Stimulated activated CD4-positive, alpha-beta T cell treated with anti-CD3 and anti-CD28 coated beads, Interleukin-15, amount 100 ng/mL, for 1 hour (primary cell): Measurements from ENCODE around the gene GJC1.

Experiments used
- DNase-seq, 2 donors: peaks; one replicate each; pipeline ENCODE4 v3.0.0-alpha.2; 2020; ENCODE audit warnings: low read depth in 1 of 2, low spot score in 1 of 2

Gene GJC1

GRCh38 chr17:44804302-44805089, 25.6 kb downstream of the GJC1 start:
- DNase-seq = no peak

- no peak for DNase-seq
Measured at GRCh38 chr17:44801880-44802279, 28.2 kb downstream of the GJC1 start.

GRCh38 chr17:44798356-44798755, 31.7 kb downstream of the GJC1 start:
- DNase-seq = no peak

DNA sequence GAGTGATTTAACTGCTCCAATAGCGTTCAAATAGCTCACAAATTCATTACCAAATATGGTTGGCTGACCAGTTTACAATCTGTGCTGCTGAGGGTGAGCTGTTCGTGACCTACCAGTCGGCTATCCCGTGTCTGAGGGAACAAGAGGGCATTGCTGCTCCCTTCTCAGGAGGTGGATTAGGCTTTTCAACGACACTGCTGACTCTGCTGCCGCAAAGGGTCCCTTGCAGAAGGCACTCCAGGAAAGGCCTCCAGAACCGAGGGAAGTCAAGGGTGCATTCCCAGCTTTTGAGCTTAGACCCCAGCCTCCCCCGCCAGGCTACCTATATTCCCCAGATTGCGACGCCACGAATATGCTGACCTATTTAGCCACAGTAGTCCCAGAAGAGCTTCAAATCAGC, 32.3 kb downstream of the GJC1 start:
- DNase-seq = no peak

DNA sequence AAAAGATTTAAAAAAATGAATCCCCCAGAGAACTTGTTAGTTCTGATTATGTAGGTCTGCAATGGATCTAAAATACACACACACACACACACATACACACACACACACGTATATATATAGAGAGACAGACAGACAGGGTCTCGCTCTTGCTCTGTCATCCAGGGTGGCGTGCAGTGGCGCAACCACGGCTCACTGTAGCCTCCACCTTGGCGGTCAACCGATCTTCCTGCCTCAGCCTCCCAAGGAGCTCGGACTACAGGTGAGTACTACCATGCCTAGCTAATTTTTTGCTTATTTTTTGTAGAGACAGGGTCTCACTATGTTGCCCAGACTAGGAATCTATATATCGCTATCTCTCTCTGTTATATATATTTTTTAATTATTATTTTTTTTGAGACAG, 33.4 kb downstream of the GJC1 start:
- DNase-seq = no peak

GRCh38 chr17:44795928-44796327, 34.2 kb downstream of the GJC1 start:
- no peak for DNase-seq

DNA sequence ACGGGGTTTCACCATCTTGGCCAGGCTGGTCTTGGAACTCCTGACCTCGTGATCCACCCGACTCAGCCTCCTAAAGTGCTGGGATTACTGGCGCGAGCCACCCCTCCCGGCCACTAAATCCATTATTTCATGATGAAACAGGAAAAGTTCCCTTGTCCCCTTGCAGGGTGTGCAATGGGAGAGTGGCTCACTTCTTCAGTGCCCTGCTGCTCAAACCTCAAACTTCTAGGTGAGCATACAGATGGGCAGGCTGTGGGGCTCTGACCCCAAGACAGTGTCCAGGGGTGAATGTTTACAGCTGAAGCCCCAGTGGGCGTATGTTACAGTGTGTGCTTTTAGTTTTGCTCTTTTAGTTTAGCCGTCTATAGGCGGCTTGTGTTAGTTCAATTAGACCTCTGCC, 34.7 kb downstream of the GJC1 start:
- no peak for DNase-seq

GRCh38 chr17:44794851-44795413, 35.2 kb downstream of the GJC1 start:
- no peak for DNase-seq

DNA sequence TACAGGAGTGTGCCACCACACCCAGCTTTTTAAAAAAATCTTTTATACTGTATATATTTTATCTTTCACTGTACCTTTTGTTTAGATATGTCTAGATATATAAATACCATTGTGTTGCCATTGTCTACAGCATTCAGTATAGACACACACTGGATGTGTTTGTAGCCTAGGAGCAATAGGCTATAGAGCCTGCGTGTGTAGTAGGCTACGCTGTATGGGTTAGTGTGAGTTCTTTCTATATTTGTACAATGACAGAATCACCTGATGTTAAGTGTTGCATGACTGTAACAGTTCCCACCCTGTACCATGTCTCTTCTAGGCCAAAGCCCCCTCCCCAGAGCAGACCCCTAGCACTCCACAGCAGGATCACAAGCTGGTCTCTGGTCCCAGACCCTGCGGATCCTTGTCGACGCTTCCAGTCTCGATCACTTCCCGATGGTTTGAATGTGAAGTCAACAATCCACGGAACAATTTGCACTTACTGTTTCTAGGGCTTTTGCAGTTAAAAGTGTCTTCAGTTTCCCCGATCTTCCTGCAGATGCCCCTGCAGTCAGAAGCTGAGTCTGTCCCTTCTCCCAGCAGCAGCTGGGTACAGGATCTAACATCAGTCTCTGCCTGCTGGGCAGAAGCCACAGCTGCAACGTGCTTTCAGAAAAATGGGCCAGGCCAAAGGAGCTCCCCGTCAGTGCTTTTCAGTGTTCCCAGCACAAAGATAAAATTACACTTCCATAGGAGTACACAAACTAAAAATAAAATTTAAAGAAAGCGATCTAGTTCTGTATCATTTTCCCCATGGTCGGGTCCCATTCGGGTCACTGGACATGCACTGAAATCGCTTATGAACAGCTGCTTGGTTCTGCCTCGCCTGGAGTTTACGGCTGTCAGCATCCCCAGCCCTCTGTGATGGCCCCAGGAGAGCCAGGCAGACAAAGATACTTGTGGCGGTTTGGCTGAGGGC, 35.9 kb downstream of the GJC1 start:
- no peak for DNase-seq

- DNase-seq = no peak
Measured at GRCh38 chr17:44792276-44792675, 37.8 kb downstream of the GJC1 start.

DNA sequence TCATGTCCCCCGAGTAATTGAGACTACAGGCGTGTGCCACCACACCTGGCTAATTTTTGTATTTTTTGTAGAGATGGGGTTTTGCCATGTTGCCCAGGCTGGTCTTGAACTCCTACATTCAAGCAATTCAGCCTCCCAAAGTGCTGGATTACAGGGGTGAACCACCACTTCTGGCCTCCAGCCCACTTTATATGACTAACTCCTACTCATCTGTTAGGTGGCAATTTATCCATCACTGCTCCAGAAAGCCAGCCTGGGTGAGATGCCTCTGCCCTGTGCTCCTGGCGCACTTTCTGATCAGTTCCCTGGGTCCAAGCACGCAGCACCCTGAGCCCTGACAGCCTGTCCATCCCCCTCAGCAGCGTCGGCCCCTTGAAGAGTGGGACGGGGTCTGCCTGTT, 41.9 kb downstream of the GJC1 start:
- no peak for DNase-seq

GRCh38 chr17:44787271-44787940, 42.7 kb downstream of the GJC1 start:
- DNase-seq = no peak

DNA sequence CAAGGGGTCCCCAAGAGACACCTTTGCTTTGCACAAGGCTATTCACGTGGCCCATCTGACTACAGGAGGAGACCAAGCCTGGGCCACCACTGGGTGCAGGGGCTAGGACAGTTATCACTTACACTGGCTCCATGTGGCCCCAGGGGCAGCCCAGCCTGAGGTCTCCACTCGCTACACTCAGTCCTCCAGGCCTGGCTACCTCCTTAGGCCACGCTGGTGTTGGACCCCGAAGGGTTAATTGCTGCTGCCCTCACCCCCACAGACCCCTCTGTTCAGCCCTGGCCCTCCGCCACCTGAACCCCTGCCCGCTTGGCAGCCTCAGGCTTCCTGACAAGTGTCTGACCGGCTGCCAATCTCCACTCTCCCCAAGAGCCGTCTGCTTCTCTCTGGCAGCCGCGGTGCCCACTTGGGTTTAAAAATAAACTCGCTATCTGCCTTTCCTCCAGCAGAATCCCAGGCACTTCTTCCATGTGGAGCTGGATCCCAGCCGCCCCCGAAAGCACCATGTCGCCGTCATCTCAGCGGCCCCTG, 43.5 kb downstream of the GJC1 start:
- no peak for DNase-seq

DNA sequence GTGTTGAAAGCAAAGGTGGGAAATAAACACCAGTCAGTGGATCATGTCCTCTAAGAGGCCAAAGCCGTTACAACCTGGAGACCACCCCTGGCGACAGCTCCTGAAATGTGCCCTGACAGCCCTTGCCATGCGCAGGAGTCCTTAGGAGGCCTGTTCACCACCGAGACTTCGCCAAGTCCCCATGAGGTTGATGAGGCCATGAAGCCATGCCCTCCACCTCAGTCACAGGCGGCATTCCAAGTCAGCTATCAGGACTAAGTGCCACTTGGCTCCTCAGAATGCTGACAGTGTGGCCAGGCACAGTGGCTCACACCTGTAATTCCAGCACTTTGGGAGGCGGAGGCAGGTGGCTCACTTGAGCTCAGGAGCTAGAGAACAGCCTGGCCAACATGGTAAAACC, 44.2 kb downstream of the GJC1 start:
- no peak for DNase-seq

DNA sequence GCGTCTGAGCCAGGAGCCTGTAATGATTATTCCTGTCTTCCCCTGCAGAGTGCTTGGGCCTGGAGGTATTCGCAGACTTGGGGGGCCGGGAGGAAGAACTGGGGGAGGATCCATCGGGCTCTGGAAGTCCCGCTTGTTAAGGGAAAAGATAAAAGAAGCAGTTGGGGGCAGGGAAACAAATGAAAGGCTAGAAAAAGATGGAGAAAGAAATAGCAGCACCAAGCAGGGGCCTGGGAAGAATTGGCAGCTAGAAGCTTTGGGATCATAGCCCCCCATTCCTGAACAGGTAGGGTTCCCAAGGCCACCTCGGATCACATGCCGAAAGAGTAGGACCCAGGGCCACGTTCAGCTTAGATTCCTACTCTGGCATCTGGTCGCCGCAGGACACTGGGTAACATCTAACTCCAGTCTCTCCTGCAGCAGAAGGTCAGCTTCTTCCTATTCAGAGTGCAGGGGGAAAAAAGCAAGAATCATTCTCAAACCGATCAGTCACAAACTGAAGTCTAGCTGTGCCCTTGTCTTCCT, 47.7 kb downstream of the GJC1 start:
- DNase-seq = no peak

GRCh38 chr17:44781551-44782325, 48.3 kb downstream of the GJC1 start:
- DNase-seq = no peak

GRCh38 chr17:44780845-44781480, 49.1 kb downstream of the GJC1 start:
- DNase-seq = no peak

DNA sequence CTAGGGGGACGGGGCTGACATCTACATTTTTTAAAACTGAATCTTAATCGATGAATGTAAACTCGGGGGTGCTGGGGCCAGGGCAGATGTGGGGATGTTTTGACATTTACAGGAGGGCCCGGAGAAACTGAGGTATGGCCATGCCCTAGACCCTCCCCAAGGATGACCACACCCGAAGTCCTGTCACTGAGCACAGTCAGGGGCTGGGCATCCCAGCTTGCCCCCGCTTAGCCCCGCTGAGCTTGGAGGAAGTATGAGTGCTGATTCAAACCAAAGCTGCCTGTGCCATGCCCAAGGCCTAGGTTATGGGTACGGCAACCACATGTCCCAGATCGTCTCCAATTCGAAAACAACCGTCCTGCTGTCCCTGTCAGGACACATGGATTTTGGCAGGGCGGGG, 49.9 kb downstream of the GJC1 start:
- no peak for DNase-seq

GRCh38 chr17:44779211-44780025, 50.7 kb downstream of the GJC1 start:
- peak; percentile 59 to 78 for DNase-seq
